Measurements from ENCODE around the gene FANCE.
A peak's percentile ranks its signal among the peaks of the same experiment; 100 is the strongest.
"Not testable (repeated sequence)": the region's sequence is repeated elsewhere in the genome, so short reads cannot be mapped to it uniquely, and the experiment has no call there.

Gene FANCE

DNA sequence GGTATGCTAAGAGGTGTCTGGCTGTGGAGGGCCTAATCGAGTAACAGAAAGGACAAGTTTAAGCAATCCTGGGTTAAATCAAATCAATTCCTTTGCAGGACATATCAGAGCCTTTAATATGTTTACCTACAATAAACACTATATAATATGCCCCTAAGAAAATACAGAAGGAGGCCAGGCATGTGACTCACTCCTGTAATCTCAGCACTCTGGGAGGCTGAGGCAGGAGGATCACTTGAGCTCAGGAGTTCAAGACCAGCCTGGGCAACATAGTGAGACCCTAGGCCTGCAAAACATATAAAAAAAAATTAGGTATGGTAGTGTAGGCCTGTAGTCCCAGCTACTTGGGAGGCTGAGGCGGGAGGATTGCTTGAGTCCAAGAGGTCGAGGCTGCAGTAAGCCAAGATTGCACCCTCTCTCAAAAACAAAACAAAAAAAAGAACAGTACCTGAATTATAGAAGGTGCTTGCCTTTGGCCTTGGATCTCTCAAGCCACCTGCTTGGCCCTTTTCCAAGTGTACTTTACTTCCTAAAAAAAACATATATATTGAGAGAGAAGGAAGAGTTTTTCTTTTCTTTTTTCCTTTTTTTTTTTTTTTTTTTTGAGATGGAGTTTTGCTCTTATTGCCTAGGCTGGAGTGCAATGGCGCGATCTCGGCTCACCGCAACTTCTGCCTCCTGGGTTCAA, 13.6 kb upstream of the FANCE start:
- H3K36me3 Mint-ChIP-seq (ENCODE audit: insufficient read depth); H3K27ac Mint-ChIP-seq (ENCODE audit: low read depth); H3K27me3 Mint-ChIP-seq; H3K9me3 Mint-ChIP-seq; DNase-seq (ENCODE audit: low spot score in 2 of 2); H3K4me3 Mint-ChIP-seq; ATAC-seq (replicated peaks; ENCODE audit: extremely low read depth, poor library complexity, severe bottlenecking); H3K4me1 Mint-ChIP-seq: not testable (repeated sequence)

DNA sequence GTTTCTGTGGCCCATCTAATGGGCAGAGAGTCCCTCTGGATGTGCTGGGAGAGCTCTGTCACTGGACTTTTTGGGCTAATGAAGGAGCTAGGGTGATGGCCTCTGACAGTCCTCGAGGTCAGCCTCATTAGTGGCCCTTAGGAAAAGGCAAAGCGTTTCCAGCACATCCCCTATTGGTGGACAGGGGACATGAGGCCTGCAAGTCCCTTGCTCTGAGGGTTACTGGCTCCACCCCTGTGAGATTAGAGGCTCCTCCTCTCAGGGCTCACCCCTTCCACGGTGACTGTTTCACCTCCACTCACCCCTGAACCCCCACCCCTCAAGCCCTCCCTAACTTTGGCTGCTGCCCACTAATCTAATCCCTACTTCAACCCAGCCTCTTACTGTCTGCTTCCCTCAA, 12.8 kb upstream of the FANCE start:
- Mint-ChIP-seq H3K9me3 (no peaks in the 10 kb centered on the region), H3K36me3 (ENCODE audit: insufficient read depth) (peaks cover 3% of the 10 kb centered on the region), H3K27ac (ENCODE audit: low read depth) (no peak overlapping the region), H3K27me3 (no peaks in the 10 kb centered on the region), H3K4me1 (no peaks in the 10 kb centered on the region), H3K4me3 (no peak overlapping the region)
- no peak for ATAC-seq (replicated peaks; ENCODE audit: extremely low read depth, poor library complexity, severe bottlenecking)
- no peak for DNase-seq (ENCODE audit: low spot score in 2 of 2)

DNA sequence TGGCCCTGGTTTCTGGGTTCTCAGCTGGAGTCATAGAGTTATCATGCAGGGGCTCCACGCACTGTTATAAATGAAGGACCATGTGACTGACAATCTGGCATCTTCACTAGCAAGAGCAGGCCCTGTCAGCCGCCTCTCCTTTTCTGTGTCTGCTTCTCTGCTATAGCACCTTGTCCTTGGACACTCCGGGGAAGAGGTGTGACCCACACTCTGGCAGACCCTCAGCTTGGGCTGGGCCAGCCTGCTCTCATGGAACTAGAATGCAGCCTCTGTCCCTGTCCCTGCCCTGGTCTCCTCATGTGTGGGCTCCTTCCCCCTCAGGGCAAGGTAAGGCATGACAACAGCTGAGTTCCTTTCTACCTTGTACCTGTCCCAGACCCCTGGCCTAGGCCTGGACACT, 10.9 kb upstream of the FANCE start:
- ATAC-seq (replicated peaks; ENCODE audit: extremely low read depth, poor library complexity, severe bottlenecking) (no peak), DNase-seq (ENCODE audit: low spot score in 2 of 2) (no peak)
- Mint-ChIP-seq H3K36me3 (ENCODE audit: insufficient read depth) (peaks cover 3% of the 10 kb centered on the region), H3K4me1 (no peaks in the 10 kb centered on the region), H3K9me3 (no peaks in the 10 kb centered on the region), H3K4me3 (no peak overlapping the region), H3K27ac (ENCODE audit: low read depth) (no peak overlapping the region), H3K27me3 (no peaks in the 10 kb centered on the region)

DNA sequence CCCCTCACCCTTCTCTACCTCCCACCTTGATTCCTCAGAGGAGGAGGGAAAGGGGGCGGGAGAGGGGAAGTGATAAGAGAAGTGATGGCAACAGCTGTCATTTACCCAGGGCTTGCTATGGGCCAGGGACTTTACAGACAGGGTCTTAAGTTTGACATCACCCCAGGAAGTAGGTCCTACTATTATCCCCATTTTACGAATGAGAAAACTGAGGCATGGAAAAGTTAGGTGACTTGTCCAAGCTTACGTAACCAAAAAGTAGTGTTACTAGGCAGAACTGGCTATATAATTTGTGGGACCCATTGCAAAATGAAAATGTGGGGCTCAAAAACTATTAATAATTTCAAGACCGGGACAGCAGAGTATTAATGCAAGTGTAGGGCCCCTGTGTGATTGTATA, 10.5 kb upstream of the FANCE start:
- ATAC-seq (replicated peaks; ENCODE audit: extremely low read depth, poor library complexity, severe bottlenecking) = no peak
- no peaks in the 10 kb centered on the region for H3K27me3 Mint-ChIP-seq
- H3K36me3 Mint-ChIP-seq (ENCODE audit: insufficient read depth) = peaks cover 2% of the 10 kb centered on the region
- no peaks in the 10 kb centered on the region for H3K4me1 Mint-ChIP-seq
- H3K4me3 Mint-ChIP-seq = no peak overlapping the region
- H3K9me3 Mint-ChIP-seq = no peaks in the 10 kb centered on the region
- no peak overlapping the region for H3K27ac Mint-ChIP-seq (ENCODE audit: low read depth)
- DNase-seq (ENCODE audit: low spot score in 2 of 2) = no peak

DNA sequence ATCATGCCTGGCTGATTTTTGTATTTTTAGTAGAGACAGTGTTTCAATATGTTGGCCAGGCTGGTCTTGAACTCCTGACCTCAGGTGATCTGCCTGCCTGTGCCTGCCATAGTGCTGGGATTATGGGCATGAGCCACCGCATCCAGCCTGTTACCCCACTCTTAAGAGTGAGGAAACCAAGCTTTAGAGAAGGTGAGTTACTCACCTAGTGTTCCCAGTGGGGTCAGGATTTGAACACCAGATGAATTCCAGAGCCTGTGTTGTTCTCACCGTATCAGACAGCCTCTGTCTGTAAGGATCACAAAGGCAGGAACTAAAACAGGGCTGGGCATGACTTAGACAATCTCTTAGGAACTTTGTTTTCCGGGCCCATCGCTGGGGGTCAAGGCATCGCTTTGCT, 9.4 kb upstream of the FANCE start:
- DNase-seq (ENCODE audit: low spot score in 2 of 2) (no peak), ATAC-seq (replicated peaks; ENCODE audit: extremely low read depth, poor library complexity, severe bottlenecking) (no peak)
- Mint-ChIP-seq H3K27me3 (no peaks in the 10 kb centered on the region), H3K27ac (ENCODE audit: low read depth) (no peak overlapping the region), H3K4me1 (no peaks in the 10 kb centered on the region), H3K36me3 (ENCODE audit: insufficient read depth) (peaks cover 5% of the 10 kb centered on the region), H3K4me3 (no peak overlapping the region), H3K9me3 (no peaks in the 10 kb centered on the region)

DNA sequence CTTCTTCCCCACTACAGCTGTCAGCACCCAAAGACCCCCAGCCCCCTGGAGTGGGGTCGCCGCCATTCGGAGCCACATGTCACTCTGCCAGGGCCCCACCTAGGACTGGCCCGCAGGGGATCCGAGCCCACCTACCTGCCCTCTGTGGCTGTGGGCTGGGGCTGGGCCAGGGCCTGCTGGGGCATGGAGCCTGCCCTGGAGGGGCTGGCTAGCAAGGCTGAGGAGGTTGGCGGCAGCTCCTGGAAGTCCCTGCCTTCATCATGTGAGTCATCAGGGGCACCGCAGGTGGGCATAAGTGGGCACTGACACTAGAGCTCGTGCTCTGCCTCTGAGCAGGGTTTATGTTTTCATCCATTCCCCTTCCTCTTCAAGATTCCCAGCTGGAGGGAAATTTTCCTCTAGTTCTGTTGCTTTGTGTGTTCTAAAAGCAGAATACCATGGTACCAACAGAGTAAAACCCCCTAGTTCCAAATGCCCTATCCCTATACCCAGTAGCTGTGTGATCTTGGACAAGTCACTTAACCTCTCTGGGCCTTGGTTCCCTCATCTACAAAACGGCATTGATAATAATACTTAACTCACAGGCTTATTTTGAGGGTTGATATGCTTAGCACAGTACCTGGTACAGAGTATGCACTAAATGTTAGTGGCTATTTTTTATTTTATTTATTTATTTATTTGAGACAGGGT, 8.7 kb upstream of the FANCE start:
- Mint-ChIP-seq H3K27me3 (no peaks in the 10 kb centered on the region), H3K36me3 (ENCODE audit: insufficient read depth) (peaks cover 5% of the 10 kb centered on the region), H3K9me3 (no peaks in the 10 kb centered on the region), H3K27ac (ENCODE audit: low read depth) (no peak overlapping the region), H3K4me1 (no peaks in the 10 kb centered on the region), H3K4me3 (no peak overlapping the region)
- no peak for DNase-seq (ENCODE audit: low spot score in 2 of 2)
- ATAC-seq (replicated peaks; ENCODE audit: extremely low read depth, poor library complexity, severe bottlenecking) = no peak

DNA sequence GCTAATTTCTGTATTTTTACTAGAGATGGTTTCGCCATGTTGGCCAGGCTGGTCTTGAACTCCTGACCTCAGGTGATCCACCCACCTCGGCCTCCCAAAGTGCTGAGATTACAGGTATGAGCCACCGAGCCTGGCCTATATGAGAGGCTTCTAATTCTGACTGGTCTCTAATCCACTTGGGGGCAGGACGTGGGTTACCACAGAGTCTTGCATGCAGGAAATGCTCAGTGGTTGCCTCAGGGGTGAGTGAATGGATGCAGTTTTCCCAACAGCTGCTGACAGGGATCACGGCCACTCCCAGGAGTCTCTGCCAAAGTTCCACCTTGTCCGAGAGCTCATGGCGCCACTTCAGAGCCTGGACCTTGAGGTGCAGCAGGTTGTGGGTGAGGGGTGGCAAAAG, 6.4 kb upstream of the FANCE start:
- Mint-ChIP-seq H3K9me3 (no peaks in the 10 kb centered on the region), H3K36me3 (ENCODE audit: insufficient read depth) (peaks cover 5% of the 10 kb centered on the region), H3K4me3 (no peak overlapping the region), H3K27me3 (no peaks in the 10 kb centered on the region), H3K27ac (ENCODE audit: low read depth) (no peak overlapping the region), H3K4me1 (peaks cover 5% of the 10 kb centered on the region)
- DNase-seq (ENCODE audit: low spot score in 2 of 2) (no peak), ATAC-seq (replicated peaks; ENCODE audit: extremely low read depth, poor library complexity, severe bottlenecking) (no peak)

DNA sequence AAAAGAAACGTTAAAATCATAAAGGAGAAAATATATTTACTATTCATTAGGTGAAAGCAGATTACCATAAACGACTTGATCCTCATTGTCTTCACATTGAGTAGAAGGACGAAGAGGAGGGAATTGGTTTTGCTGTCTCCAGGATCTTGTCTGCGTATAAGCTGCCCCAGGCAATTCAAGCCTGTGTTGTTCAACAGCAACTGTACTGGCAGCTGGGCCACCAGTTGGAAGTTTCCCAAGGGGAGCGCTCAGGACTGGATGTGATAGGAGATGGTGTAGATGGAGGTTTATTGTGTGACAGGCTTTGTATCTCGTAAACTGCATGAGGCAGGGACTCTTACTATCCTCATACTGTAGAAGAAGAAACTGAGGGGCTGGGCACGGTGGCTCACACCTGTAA, 3.9 kb upstream of the FANCE start:
- DNase-seq (ENCODE audit: low spot score in 2 of 2) (no peak), ATAC-seq (replicated peaks; ENCODE audit: extremely low read depth, poor library complexity, severe bottlenecking) (no peak)
- Mint-ChIP-seq H3K27me3 (no peaks in the 10 kb centered on the region), H3K4me1 (peaks cover 21% of the 10 kb centered on the region), H3K4me3 (no peak overlapping the region), H3K9me3 (no peaks in the 10 kb centered on the region), H3K27ac (ENCODE audit: low read depth) (no peak overlapping the region), H3K36me3 (ENCODE audit: insufficient read depth) (peaks cover 7% of the 10 kb centered on the region)

DNA sequence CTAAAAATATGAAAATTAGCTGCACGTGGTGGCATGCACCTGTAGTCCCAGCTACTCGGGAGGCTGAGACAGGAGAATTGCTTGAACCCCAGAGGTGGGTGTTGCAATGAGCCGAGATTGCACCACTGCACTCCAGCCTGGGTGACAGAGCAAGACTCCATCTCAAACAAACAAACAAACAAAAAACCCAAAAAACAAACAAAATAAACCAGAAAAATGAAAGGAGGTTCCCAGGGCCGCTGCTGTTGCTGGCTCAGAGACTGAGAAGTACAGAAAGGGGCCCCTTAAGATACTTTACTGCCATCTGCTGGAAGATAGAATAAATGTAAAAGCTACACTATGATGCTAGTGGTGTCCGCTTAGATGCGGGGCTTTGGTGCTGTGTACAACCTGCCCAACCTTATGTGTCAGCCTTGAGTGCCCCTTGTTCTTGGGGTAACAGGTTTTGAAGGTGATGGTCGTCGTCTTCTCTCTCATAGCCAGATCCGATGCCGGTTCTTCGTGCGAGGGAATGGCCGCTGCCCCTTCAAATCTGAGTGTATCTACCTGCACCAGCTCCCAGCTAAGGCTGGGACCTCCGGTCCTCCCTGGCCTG, 2.8 kb upstream of the FANCE start:
- Mint-ChIP-seq H3K4me1 (peaks cover 32% of the 10 kb centered on the region), H3K9me3 (no peaks in the 10 kb centered on the region), H3K27ac (ENCODE audit: low read depth) (no peak overlapping the region), H3K27me3 (no peaks in the 10 kb centered on the region), H3K4me3 (no peak overlapping the region), H3K36me3 (ENCODE audit: insufficient read depth) (peaks cover 5% of the 10 kb centered on the region)
- DNase-seq (ENCODE audit: low spot score in 2 of 2) (peak; percentile 18 to 21), ATAC-seq (replicated peaks; ENCODE audit: extremely low read depth, poor library complexity, severe bottlenecking) (peak; percentile 73)

DNA sequence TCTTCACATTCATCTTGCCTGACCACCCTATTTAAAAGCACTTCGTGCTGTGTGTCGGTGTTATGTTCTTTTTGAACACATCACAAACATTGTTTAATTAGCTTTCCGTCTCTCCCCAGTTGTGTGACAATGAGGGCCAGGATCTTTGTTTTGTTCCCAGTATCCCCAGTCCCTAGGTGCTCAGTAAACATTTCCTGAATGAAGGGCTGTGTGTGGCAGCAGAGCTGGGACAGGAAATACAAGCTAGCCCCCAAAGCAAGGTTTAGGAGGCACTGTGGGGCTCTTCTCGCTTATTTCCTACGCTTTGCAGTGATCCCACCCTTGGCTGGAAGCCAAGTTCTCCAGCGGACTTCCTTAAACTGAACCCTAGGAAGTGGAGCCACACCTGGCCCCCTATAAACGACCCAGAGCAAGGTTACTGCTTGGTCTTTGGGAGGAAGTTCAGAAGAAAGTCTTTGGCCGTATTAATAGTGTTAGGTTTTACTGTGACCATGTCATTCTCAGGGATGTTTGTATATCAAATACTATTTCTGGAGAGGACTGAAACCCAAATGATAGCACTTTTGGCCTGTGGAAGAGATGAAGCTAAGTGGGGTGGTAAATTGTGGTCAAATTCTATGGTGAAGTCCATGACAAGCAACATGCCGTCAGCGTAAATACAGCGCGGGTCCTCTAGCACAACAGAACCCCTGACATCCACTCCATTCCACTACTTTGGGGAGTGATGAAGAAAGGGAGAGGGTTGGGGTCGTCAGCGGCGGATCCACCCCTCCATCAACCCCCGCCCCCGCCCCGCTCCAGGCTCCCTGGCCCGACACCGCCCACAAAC, 570 bp upstream of the FANCE start:
- no peak for DNase-seq (ENCODE audit: low spot score in 2 of 2)
- Mint-ChIP-seq H3K27ac (ENCODE audit: low read depth) (peak overlapping the region; percentile 19), H3K27me3 (no peaks in the 10 kb centered on the region), H3K36me3 (ENCODE audit: insufficient read depth) (peaks cover 8% of the 10 kb centered on the region), H3K9me3 (no peaks in the 10 kb centered on the region), H3K4me1 (peaks cover 41% of the 10 kb centered on the region), H3K4me3 (peak overlapping the region; percentile 81)
- peak; percentile 21 for ATAC-seq (replicated peaks; ENCODE audit: extremely low read depth, poor library complexity, severe bottlenecking)

DNA sequence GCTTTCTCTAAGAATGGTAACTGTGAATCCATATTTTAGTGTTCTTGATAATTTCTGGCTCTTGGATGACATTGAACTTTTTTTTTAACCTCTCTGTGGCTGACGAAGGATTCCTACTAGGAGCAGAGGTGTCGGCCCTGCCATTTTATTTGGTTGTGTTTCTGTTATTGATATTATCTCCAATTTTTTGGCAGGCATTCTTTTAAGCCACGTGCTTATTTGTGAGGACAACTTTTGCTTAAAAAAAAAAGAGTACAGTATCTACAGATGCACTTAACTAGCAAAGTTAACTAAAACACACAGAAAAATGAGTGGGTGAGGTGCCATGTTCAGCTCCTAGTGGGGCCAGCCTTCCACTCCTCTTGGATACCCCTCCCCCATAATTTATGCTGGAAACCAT, 1.1 kb downstream of the FANCE start:
- H3K9me3 Mint-ChIP-seq = no peaks in the 10 kb centered on the region
- peak overlapping the region; percentile 81 for H3K4me3 Mint-ChIP-seq
- H3K4me1 Mint-ChIP-seq = peaks cover 41% of the 10 kb centered on the region
- no peak for DNase-seq (ENCODE audit: low spot score in 2 of 2)
- ATAC-seq (replicated peaks; ENCODE audit: extremely low read depth, poor library complexity, severe bottlenecking) = no peak
- peaks cover 8% of the 10 kb centered on the region for H3K36me3 Mint-ChIP-seq (ENCODE audit: insufficient read depth)
- H3K27ac Mint-ChIP-seq (ENCODE audit: low read depth) = no peak overlapping the region
- no peaks in the 10 kb centered on the region for H3K27me3 Mint-ChIP-seq

DNA sequence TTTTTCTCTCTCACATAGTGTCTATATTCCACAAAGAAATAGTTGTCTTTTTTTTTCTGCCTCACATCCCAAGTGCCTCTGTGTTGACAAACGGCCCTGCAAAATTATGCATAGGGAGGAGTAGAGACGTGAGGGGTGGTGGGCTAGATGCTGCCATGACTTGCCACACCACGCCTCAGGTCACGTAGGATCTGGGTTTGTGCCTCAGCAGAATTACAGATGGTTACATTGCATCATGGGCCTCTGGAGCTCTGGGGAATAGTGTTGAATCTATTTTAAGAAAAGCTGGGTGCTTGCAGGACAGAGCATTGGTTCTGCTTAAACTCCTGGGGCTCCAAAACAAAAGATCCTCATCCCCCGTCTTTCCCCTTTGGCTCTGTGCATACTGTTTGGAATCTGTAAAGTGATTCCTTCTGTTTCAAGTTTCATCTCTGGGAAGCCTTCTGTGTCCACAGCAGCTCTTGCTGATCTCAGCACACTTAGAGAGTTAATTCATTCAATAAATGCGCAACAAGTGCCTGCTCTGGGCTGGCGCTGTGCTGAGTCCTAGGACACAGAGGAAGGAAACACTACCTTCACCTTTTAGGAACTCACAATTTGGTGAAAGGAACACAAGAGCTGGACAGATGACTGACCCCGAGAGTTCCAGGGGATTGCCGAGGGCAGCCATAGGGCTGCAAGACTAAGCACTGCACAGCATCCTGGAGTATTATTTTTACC, 2.4 kb downstream of the FANCE start:
- peaks cover 14% of the 10 kb centered on the region for H3K36me3 Mint-ChIP-seq (ENCODE audit: insufficient read depth)
- H3K9me3 Mint-ChIP-seq = no peaks in the 10 kb centered on the region
- H3K27me3 Mint-ChIP-seq = no peaks in the 10 kb centered on the region
- no peak for ATAC-seq (replicated peaks; ENCODE audit: extremely low read depth, poor library complexity, severe bottlenecking)
- peaks cover 38% of the 10 kb centered on the region for H3K4me1 Mint-ChIP-seq
- no peak overlapping the region for H3K27ac Mint-ChIP-seq (ENCODE audit: low read depth)
- H3K4me3 Mint-ChIP-seq = no peak overlapping the region
- DNase-seq (ENCODE audit: low spot score in 2 of 2) = no peak

All from central memory CD8-positive, alpha-beta T cell (primary cell).